Fibroblast of pulmonary artery (primary cell): ENCODE data around the gene EPG5.

ENCODE experiments used
- DNase-seq: peaks from one replicate; pipeline ENCODE4 v3.0.0-alpha.2; 2010; ENCODE audit warnings: low read depth
- H3K4me3 ChIP-seq: replicated peaks from 2 replicates; pipeline ENCODE4 v1.5.1; 2011; ENCODE audit warnings: low read depth, mild to moderate bottlenecking, control low read depth, low read length, moderate library complexity
- TF ChIP-seq, protein P1 (sequence below): IDR thresholded peaks from 2 replicates; pipeline ENCODE4 v1.5.1; 2011; ENCODE audit warnings: mild to moderate bottlenecking, control low read depth, low read length, inconsistent platforms; ENCODE audit errors: missing control alignments

EPG5 gene

DNA sequence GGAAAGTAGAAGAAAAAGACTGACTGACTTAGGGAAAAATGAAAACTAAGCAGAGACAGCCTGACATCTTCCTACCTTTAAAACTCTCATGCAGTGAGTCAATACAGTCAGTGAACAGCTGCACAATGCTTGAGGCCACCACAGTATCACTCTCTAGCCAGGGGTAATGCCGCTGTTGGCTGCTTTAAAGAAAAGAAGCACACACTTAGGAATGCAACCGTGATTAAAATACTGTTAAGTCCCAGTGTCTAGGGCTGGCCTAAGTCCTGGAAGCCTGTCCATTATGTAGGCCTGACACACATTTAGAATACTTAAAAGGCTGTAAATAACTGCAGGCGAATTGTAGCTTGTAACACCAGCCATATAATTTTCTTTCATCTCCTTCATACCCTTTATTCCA, 91.0 kb downstream of the EPG5 start:
- no peak for DNase-seq
- no peak overlapping the region for H3K4me3 ChIP-seq
- TF ChIP-seq, protein P1, sequence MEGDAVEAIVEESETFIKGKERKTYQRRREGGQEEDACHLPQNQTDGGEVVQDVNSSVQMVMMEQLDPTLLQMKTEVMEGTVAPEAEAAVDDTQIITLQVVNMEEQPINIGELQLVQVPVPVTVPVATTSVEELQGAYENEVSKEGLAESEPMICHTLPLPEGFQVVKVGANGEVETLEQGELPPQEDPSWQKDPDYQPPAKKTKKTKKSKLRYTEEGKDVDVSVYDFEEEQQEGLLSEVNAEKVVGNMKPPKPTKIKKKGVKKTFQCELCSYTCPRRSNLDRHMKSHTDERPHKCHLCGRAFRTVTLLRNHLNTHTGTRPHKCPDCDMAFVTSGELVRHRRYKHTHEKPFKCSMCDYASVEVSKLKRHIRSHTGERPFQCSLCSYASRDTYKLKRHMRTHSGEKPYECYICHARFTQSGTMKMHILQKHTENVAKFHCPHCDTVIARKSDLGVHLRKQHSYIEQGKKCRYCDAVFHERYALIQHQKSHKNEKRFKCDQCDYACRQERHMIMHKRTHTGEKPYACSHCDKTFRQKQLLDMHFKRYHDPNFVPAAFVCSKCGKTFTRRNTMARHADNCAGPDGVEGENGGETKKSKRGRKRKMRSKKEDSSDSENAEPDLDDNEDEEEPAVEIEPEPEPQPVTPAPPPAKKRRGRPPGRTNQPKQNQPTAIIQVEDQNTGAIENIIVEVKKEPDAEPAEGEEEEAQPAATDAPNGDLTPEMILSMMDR, result no peak

DNA sequence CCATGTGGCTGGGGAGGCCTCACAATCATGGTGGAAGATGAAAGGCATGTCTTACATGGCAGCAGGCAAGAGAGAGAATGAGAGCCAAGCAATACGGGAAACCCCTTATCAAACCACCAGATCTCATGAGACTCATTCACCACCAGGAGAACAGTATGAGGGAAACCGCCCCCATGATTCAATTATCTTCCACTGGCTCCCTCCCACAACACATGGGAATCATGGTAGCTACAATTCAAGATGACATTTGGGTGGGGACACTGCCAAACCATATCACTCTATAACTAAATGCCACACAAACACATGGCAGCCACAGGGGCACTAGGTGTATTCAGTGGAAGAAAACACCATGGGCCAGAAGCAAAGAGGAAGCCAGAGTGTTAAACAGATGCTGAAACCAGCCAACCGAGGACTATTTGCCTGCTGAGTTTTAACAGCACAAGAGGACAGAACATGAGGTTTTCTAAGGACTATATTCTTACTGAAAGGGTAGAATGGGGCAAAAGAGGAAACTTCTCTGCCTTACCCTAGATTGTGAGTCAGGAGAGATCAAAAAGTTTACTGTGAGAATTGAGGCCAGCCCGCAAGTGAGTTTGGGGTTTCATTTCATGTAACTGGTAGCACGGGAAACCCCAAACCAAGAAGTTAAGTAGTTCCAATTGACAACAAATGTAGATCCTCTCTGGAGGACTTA, 92.5 kb downstream of the EPG5 start:
- DNase-seq, result no peak
- TF ChIP-seq, protein P1, result no peak

DNA sequence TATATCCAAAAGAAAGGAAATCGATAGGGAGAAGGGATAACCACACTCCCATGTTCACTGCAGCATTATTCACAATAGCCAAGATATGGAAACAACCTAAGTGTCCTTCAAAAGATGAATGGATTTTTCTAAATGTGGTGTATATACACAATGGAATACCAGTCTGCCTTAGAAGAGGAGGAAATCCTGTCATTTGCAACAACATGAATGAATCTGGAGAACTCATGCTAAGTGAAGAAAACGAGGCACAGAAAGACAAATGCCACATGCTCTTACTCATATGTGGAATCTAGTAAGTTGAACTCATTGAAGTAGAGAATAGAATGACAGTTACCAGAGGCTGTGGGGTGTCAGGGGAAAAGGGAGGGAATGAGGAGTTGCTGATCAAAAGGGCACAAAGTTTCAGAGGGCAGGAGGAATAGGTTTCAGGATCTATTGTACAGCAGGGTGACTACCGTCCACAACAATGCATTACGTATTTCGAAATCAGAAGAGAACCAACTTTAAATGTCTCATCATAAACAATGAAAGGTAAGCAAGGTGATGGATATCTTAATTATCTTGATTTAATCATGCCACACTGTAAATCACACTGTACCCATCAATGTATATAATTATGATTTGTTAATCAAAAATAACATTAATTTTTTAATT, 95.6 kb downstream of the EPG5 start:
- peak; percentile 35 for DNase-seq
- no peak overlapping the region for H3K4me3 ChIP-seq

More for the DNA sequence above, 92.5 kb downstream of the EPG5 start:
- H3K4me3 ChIP-seq, result no peak overlapping the region

DNA sequence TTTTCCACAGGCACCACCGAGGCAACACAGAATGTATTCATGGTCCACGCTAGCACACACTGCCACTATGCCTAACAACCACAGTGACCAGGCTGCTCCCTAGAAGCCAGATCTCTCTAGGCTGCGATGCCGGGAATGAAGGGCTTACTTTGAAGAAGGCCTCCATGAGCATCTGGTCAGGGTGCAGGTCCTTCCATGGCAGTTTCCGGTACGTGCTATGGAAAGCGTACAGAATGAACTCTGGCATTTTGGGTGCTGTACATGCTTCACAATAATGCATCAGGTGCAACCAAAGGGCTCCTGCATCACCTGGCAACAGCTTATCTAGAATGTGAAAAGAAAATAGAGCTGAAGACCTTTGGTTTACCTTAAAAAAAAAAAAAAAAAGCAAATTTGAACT, 96.7 kb downstream of the EPG5 start:
- no peak overlapping the region for H3K4me3 ChIP-seq
- TF ChIP-seq, protein P1, result no peak
- no peak for DNase-seq

More for the DNA sequence above, 95.6 kb downstream of the EPG5 start:
- TF ChIP-seq, protein P1, result no peak

DNA sequence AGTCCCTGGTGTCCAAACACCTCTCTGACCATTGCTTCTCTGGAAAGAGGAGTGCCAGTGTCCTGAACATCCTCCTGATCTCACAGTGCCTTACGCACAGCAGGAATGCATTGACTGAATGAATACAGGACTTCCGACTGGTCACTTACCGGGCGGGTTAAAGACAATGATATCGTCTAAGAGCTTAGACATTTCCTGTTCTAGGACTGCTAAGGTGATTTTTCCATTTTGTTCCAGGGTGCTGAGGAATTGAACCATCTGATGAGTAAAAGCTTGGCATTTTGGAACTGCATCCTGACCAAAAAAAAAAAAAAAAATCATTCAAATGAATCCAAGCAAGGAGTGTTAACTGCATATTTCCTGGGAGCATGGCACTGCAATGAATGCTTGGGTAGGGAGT, 101.7 kb downstream of the EPG5 start:
- TF ChIP-seq, protein P1, result no peak
- no peak overlapping the region for H3K4me3 ChIP-seq
- peak; percentile 27 for DNase-seq

DNA sequence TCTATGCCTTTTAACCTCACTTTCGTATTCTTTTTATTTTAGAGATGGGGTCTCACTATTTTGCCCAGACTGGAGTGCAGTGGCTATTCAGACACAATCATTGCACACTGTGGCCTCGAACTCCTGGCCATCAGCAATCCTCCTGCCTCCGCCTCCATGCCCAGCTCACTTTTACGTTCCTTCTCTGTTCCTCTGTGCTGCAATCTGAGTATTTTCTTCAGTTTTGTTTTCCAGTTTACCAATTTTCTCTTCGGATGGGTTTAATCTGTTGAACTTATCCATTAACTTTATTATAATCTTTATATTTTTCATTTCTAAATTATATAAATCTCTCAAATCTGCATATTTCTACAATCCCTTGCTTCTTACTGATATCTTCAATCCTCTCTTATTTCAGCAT, 103.0 kb downstream of the EPG5 start:
- DNase-seq, result no peak
- TF ChIP-seq, protein P1, result no peak
- no peak overlapping the region for H3K4me3 ChIP-seq

DNA sequence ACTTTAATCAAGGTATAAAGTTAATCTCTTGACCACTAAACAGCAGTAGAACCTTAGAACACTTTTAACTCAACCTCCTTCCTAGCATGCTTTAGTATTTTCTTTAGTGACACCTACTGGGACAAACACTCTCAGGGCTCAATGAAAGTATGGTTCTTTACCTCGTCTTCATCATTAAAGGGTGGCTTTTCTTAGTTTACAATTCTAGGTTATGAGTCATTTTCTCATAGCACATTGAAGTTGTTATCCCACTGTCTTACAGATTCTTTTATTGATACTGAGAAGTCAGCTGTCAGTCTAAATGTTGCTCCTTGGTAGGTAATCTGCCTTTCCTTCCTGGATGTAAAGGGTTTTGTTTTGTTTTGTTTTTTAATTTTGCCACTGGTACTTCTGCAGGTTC, 103.7 kb downstream of the EPG5 start:
- no peak for DNase-seq
- TF ChIP-seq, protein P1, result no peak

More for the DNA sequence above, 103.7 kb downstream of the EPG5 start:
- no peak overlapping the region for H3K4me3 ChIP-seq
